ENCODE measurements around the gene GLOD5. TPM values are rescaled to one million over a fixed set of nuclear protein-coding genes. Genes with fewer than 3 reads are reported as not detected.

Gene GLOD5
- total RNA-seq, 2 donors from 2014 or later, result 0.41 TPM; not detected in 1

- H3K27ac ChIP-seq, result no peak overlapping the region
- intact Hi-C loops (cut with DNase I), result no loop called here
- DNase-seq (ENCODE audit: low spot score), result no peak
These were observed 46.5 kb upstream of the GLOD5 start for GRCh38 chrX:48715072-48715471.

GRCh38 chrX:48715876-48716502, 45.6 kb upstream of the GLOD5 start:
- no peaks in the 10 kb centered on the region for H3K36me3 ChIP-seq
- TF ChIP-seq POLR2AphosphoS5 (IDR thresholded peaks at IDR 0.05), result no peak
- no peak for TF ChIP-seq CTCF (IDR thresholded peaks at IDR 0.05)
- no peak for TF ChIP-seq POLR2A (IDR thresholded peaks at IDR 0.05)
- no peak overlapping the region for H3K27ac ChIP-seq
- no peaks in the 10 kb centered on the region for H3K4me1 ChIP-seq (replicated peaks)
- WGBS, result 75% methylated on average over 4 of the region's 4 CpGs
- no peaks in the 10 kb centered on the region for H3K27me3 ChIP-seq (replicated peaks; ENCODE audit: insufficient read depth)
- intact Hi-C loops (cut with DNase I), result no loop called here
- DNase-seq (ENCODE audit: low spot score), result no peak
- H3K9me3 ChIP-seq, result no peaks in the 10 kb centered on the region
- no peak overlapping the region for H3K4me3 ChIP-seq

More at GRCh38 chrX:48715072-48715471, 46.5 kb upstream of the GLOD5 start:
- Histone ChIP-seq H3K4me3 (no peak overlapping the region), H3K36me3 (no peaks in the 10 kb centered on the region), H3K27me3 (replicated peaks; ENCODE audit: insufficient read depth) (no peaks in the 10 kb centered on the region), H3K4me1 (replicated peaks) (no peaks in the 10 kb centered on the region), H3K9me3 (no peaks in the 10 kb centered on the region)
- TF ChIP-seq POLR2A (IDR thresholded peaks at IDR 0.05) (no peak), POLR2AphosphoS5 (IDR thresholded peaks at IDR 0.05) (no peak), CTCF (IDR thresholded peaks at IDR 0.05) (no peak)
- 62% methylated on average over 2 of the region's 2 CpGs for WGBS

- Histone ChIP-seq H3K36me3 (no peaks in the 10 kb centered on the region), H3K4me3 (no peak overlapping the region), H3K27me3 (replicated peaks; ENCODE audit: insufficient read depth) (no peaks in the 10 kb centered on the region), H3K9me3 (no peaks in the 10 kb centered on the region), H3K27ac (no peak overlapping the region), H3K4me1 (replicated peaks) (no peaks in the 10 kb centered on the region)
- 92% methylated on average over 2 of the region's 2 CpGs for WGBS
- no peak for DNase-seq (ENCODE audit: low spot score)
- TF ChIP-seq POLR2AphosphoS5 (IDR thresholded peaks at IDR 0.05) (no peak), POLR2A (IDR thresholded peaks at IDR 0.05) (no peak), CTCF (IDR thresholded peaks at IDR 0.05) (no peak)
- intact Hi-C loops (cut with DNase I), result no loop called here
These were observed 41.6 kb upstream of the GLOD5 start for GRCh38 chrX:48719958-48720357.

GRCh38 chrX:48720577-48721250, 40.8 kb upstream of the GLOD5 start:
- DNase-seq (ENCODE audit: low spot score), result no peak
- H3K36me3 ChIP-seq, result no peaks in the 10 kb centered on the region
- TF ChIP-seq POLR2AphosphoS5 (IDR thresholded peaks at IDR 0.05) (no peak), POLR2A (IDR thresholded peaks at IDR 0.05) (no peak), CTCF (IDR thresholded peaks at IDR 0.05) (no peak)
- WGBS, result 82% methylated on average over 2 of the region's 4 CpGs
- no peaks in the 10 kb centered on the region for H3K4me1 ChIP-seq (replicated peaks)
- H3K27me3 ChIP-seq (replicated peaks; ENCODE audit: insufficient read depth), result no peaks in the 10 kb centered on the region
- intact Hi-C loops (cut with DNase I), result no loop called here
- no peak overlapping the region for H3K27ac ChIP-seq
- no peaks in the 10 kb centered on the region for H3K9me3 ChIP-seq
- H3K4me3 ChIP-seq, result no peak overlapping the region

GRCh38 chrX:48721916-48722315, 39.6 kb upstream of the GLOD5 start:
- Histone ChIP-seq H3K27ac (no peak overlapping the region), H3K4me1 (replicated peaks) (no peaks in the 10 kb centered on the region), H3K36me3 (no peaks in the 10 kb centered on the region), H3K27me3 (replicated peaks; ENCODE audit: insufficient read depth) (no peaks in the 10 kb centered on the region), H3K9me3 (no peaks in the 10 kb centered on the region), H3K4me3 (no peak overlapping the region)
- intact Hi-C loops (cut with DNase I), result no loop called here
- no peak for TF ChIP-seq CTCF (IDR thresholded peaks at IDR 0.05)
- no peak for TF ChIP-seq POLR2AphosphoS5 (IDR thresholded peaks at IDR 0.05)
- TF ChIP-seq POLR2A (IDR thresholded peaks at IDR 0.05), result no peak
- DNase-seq (ENCODE audit: low spot score), result no peak

All from prostate gland (tissue), 2 donors.